Endothelial cell of umbilical vein (primary cell): ENCODE results near the gene MAT2B. TPM values are rescaled to one million over a fixed set of nuclear protein-coding genes. Genes with fewer than 3 reads are reported as not detected.

Source experiments
- BruUV-seq: library from RNA; stranded (reverse); fragments of 400-500 nt; replicated peaks from 2 replicates; lab custom pipeline; 2021; lab: Mats Ljungman, UMichigan
- CTCF ChIA-PET: fragments of 300-600, 350-600 bp; sonication (Branson Sonifier 250); formaldehyde crosslinking; loops from one replicate; lab custom pipeline; 2021; ENCODE audit warnings: antibody characterized with exemption, inconsistent platforms; lab: Charles Lee
- POLR2A ChIA-PET: fragments of 300-600, 350-600 bp; sonication (Branson Sonifier 250); formaldehyde crosslinking; loops from one replicate; lab custom pipeline; 2021; ENCODE audit warnings: antibody characterized with exemption, inconsistent platforms; lab: Charles Lee
- DNase-seq: peaks from one replicate; pipeline ENCODE4 v3.0.0-alpha.2; 2011; ENCODE audit warnings: low read depth, low spot score
- FAIRE-seq: peaks from 2 replicates; lab custom pipeline; 2011; peaks lifted over from hg19 to GRCh38; lab: Jason Lieb, UNC
- H2AFZ ChIP-seq: 2 replicates; pipeline ENCODE4 v1.6.0; 2012; ENCODE audit warnings: low read depth, low read length, control low read depth, inconsistent platforms
- H3K27ac ChIP-seq: 2 replicates; pipeline ENCODE4 v1.5.1; 2011; ENCODE audit warnings: low read depth, mild to moderate bottlenecking, control low read depth, low read length, moderate library complexity; ENCODE audit not compliant: insufficient read depth
- H3K27me3 ChIP-seq, 2 experiments: 2 replicates each; pipeline versions ENCODE4 v1.6.0 to v1.6.1; 2011; ENCODE audit warnings: low read length in 2 of 2, mixed read lengths in 1 of 2; ENCODE audit not compliant: control insufficient read depth in 2 of 2, insufficient read depth in 2 of 2
- H3K36me3 ChIP-seq, 2 experiments: 2 replicates in 1 of 2; 3 replicates in 1 of 2; pipeline ENCODE4 v1.5.1; 2011; ENCODE audit warnings: low read length in 2 of 2, mild to moderate bottlenecking in 1 of 2, moderate library complexity in 1 of 2; ENCODE audit not compliant: control insufficient read depth in 2 of 2, insufficient read depth in 2 of 2; ENCODE audit errors: extremely low read depth in 1 of 2
- H3K4me1 ChIP-seq: 3 replicates; pipeline ENCODE4 v1.5.1; 2011; ENCODE audit warnings: mild to moderate bottlenecking, low read length; ENCODE audit not compliant: control insufficient read depth, insufficient read depth; ENCODE audit errors: extremely low read depth
- H3K4me2 ChIP-seq: 2 replicates; pipeline ENCODE4 v1.6.1; 2011; ENCODE audit warnings: low read length, control low read depth, mixed read lengths; ENCODE audit not compliant: insufficient read depth
- H3K4me3 ChIP-seq, 3 experiments: fragments of 200-600 bp in 1 of 3; sonication (generic), shearing (Covaris generic) in 1 of 3; replicated peaks in 1 of 3; 2 replicates each; pipeline ENCODE4 v1.5.1; 2011 to 2016; ENCODE audit warnings: control low read depth in 3 of 3, low read length in 3 of 3, mild to moderate bottlenecking in 2 of 3, inconsistent platforms in 1 of 3, low read depth in 1 of 3, moderate library complexity in 1 of 3; ENCODE audit not compliant: insufficient read depth in 1 of 3
- H3K79me2 ChIP-seq: 2 replicates; pipeline ENCODE4 v1.6.0; 2012; ENCODE audit warnings: low read length, inconsistent platforms; ENCODE audit not compliant: control insufficient read depth, insufficient read depth
- H3K9ac ChIP-seq: replicated peaks from 2 replicates; pipeline ENCODE3; 2011; ENCODE audit warnings: low read length, control low read depth; ENCODE audit not compliant: insufficient read depth; ENCODE audit errors: extremely low read depth
- H3K9me1 ChIP-seq: replicated peaks from 3 replicates; pipeline ENCODE4 v1.6.0; 2011; ENCODE audit warnings: mild to moderate bottlenecking, low read length; ENCODE audit not compliant: control insufficient read depth, insufficient read depth; ENCODE audit errors: extremely low read depth
- H3K9me3 ChIP-seq: replicated peaks from 2 replicates; pipeline ENCODE4 v1.5.1; 2012; ENCODE audit warnings: low read length, inconsistent platforms; ENCODE audit not compliant: control insufficient read depth, insufficient read depth
- H4K20me1 ChIP-seq: replicated peaks from 2 replicates; pipeline ENCODE3; 2011; ENCODE audit warnings: mild to moderate bottlenecking, low read length; ENCODE audit not compliant: control insufficient read depth, insufficient read depth; ENCODE audit errors: extremely low read depth
- EZH2 ChIP-seq: IDR thresholded peaks from 2 replicates; pipeline ENCODE4 v1.6.1; 2012; ENCODE audit warnings: borderline replicate concordance, low read depth, mild to moderate bottlenecking, moderate library complexity, low read length, inconsistent platforms; ENCODE audit not compliant: severe bottlenecking
- JUN ChIP-seq: IDR thresholded peaks from 2 replicates; pipeline ENCODE4 v1.6.1; 2011; ENCODE audit warnings: borderline replicate concordance, low read depth; ENCODE audit not compliant: insufficient read length, insufficient read depth
- MYC ChIP-seq: IDR thresholded peaks from one replicate; pipeline ENCODE4 v1.6.1; 2011; ENCODE audit warnings: mild to moderate bottlenecking, low read depth, low read length
- POLR2A ChIP-seq: IDR thresholded peaks from 2 replicates; pipeline ENCODE4 v1.6.1; 2012; ENCODE audit warnings: low read depth, mild to moderate bottlenecking, control low read depth, low read length
- dilution Hi-C: fragments of 300-500 bp; cut with MboI; formaldehyde crosslinking; loops from one replicate; pipeline ENCODE4 v1.15.0; 2019; ENCODE audit warnings: low sequenced_read_pairs; ENCODE audit not compliant: extremely low pct_ligation_motif_present
- intact Hi-C: fragments of 100-400 bp; cut with micrococcal nuclease; formaldehyde crosslinking; loops from one replicate; pipeline ENCODE4 v1.10.0; 2022
- polyA plus RNA-seq, 4 experiments: library from polyadenylated mRNA; depleted of rRNA in 3 of 4; stranded (reverse) in 3 of 4; unstranded in 1 of 4; fragments of >200 nt; gene quantifications; 2 replicates each; pipeline versions ENCODE4 v1.2.1 to v1.2.3, GENCODE V29; 2011 to 2012; ENCODE audit warnings: missing spikeins in 1 of 4
- total RNA-seq: library from RNA; stranded (reverse); gene quantifications from 2 replicates; pipeline ENCODE4 v1.2.3, GENCODE V29; 2021

The MAT2B gene
- total and polyA plus RNA-seq, 2 donors (not counting 3 experiments of a cell fraction or from before 2014, with no cell fraction given) = 41.5 to 101 TPM

- no peak overlapping the region for H2AFZ ChIP-seq
- no peak for TF ChIP-seq POLR2A
- no peaks in the 10 kb centered on the region for H3K36me3 ChIP-seq
- intact Hi-C loops = no loop called here
- no peak overlapping the region for H3K27ac ChIP-seq
- BruUV-seq = no TSS peak
- dilution Hi-C loops = no loop called here
- peaks cover 0 to 2% of the 10 kb centered on the region in 2 experiments for H3K27me3 ChIP-seq
- no peaks in the 10 kb centered on the region for H3K9me3 ChIP-seq
- FAIRE-seq (no peak), DNase-seq (no peak)
- no peaks in the 10 kb centered on the region for H3K4me1 ChIP-seq
- no peak overlapping the region for H3K4me3 ChIP-seq
- no peaks in the 10 kb centered on the region for H3K9me1 ChIP-seq
- no peak overlapping the region for H3K4me2 ChIP-seq
- H3K9ac ChIP-seq = no peak overlapping the region
- POLR2A ChIA-PET = no interaction called here
- CTCF ChIA-PET = no interaction called here
- no peaks in the 10 kb centered on the region for H4K20me1 ChIP-seq
- H3K79me2 ChIP-seq = no peaks in the 10 kb centered on the region
Measured at GRCh38 chr5:163544041-163544440, 38.6 kb downstream of the MAT2B start.

GRCh38 chr5:163544836-163545235, 39.4 kb downstream of the MAT2B start:
- Histone ChIP-seq H3K27ac (no peak overlapping the region), H3K79me2 (no peaks in the 10 kb centered on the region), H3K9ac (no peak overlapping the region), H3K4me3 (no peak overlapping the region), H3K9me3 (no peaks in the 10 kb centered on the region), H3K27me3 (peaks cover 0 to 2% of the 10 kb centered on the region in 2 experiments), H4K20me1 (no peaks in the 10 kb centered on the region), H3K4me2 (no peak overlapping the region), H3K36me3 (no peaks in the 10 kb centered on the region), H2AFZ (no peak overlapping the region), H3K9me1 (no peaks in the 10 kb centered on the region), H3K4me1 (no peaks in the 10 kb centered on the region)
- no peak for DNase-seq
- intact Hi-C loops = no loop called here
- no TSS peak for BruUV-seq
- POLR2A ChIA-PET = no interaction called here
- FAIRE-seq = no peak
- TF ChIP-seq MYC (no peak), JUN (no peak), POLR2A (no peak), EZH2 (no peak)
- CTCF ChIA-PET = no interaction called here
- dilution Hi-C loops = no loop called here
